Stimulated activated CD4-positive, alpha-beta T cell treated with anti-CD3 and anti-CD28 coated beads, Interleukin-2, amount 100 ng/mL, for 24 hours (primary cell): Measurements from ENCODE around the gene ZNF574.
"Not testable (repeated sequence)": the region's sequence is repeated elsewhere in the genome, so short reads cannot be mapped to it uniquely, and the experiment has no call there.

Source experiments
- DNase-seq, 2 donors: peaks; one replicate each; pipeline ENCODE4 v3.0.0-alpha.2; 2020

ZNF574 gene

GRCh38 chr19:42075616-42076379, at the start of gene ZNF574:
ZNF574 (plus strand) TSS chr19:42076166; CDS start chr19:42078607, 2,441 bp downstream.
- peak; percentile 97 to 98 for DNase-seq

- peak; percentile 40 to 52 for DNase-seq
These were observed 47.4 kb upstream of the ZNF574 start for GRCh38 chr19:42028304-42029216.

- DNase-seq, result no peak
These were observed 45.1 kb upstream of the ZNF574 start for GRCh38 chr19:42030645-42031440.

- DNase-seq, result no peak
These were observed 43.5 kb upstream of the ZNF574 start for GRCh38 chr19:42032431-42032830.

- DNase-seq, result no peak
These were observed 42.6 kb upstream of the ZNF574 start for GRCh38 chr19:42033413-42033812.

- DNase-seq, result peak; percentile 64 to 75
These were observed 41.1 kb upstream of the ZNF574 start for GRCh38 chr19:42034640-42035391.

GRCh38 chr19:42037649-42038048, 38.3 kb upstream of the ZNF574 start:
- DNase-seq, result no peak

GRCh38 chr19:42038666-42039065, 37.3 kb upstream of the ZNF574 start:
- DNase-seq, result no peak

GRCh38 chr19:42040031-42040430, 35.9 kb upstream of the ZNF574 start:
- no peak for DNase-seq

GRCh38 chr19:42040491-42040890, 35.5 kb upstream of the ZNF574 start:
- not testable (repeated sequence) for DNase-seq

GRCh38 chr19:42042455-42043170, 33.4 kb upstream of the ZNF574 start:
- no peak for DNase-seq

GRCh38 chr19:42045575-42045974, 30.4 kb upstream of the ZNF574 start:
- no peak for DNase-seq

- no peak for DNase-seq
These were observed 27.0 kb upstream of the ZNF574 start for GRCh38 chr19:42048992-42049391.

GRCh38 chr19:42051166-42052115, 24.5 kb upstream of the ZNF574 start:
- peak in 1 of 2 donors; percentile 22 for DNase-seq

GRCh38 chr19:42052241-42052863, 23.6 kb upstream of the ZNF574 start:
- no peak for DNase-seq

GRCh38 chr19:42053037-42053935, 22.7 kb upstream of the ZNF574 start:
- DNase-seq, result no peak

GRCh38 chr19:42054205-42054604, 21.8 kb upstream of the ZNF574 start:
- DNase-seq, result no peak

- DNase-seq, result no peak
These were observed 18.1 kb upstream of the ZNF574 start for GRCh38 chr19:42057846-42058245.

GRCh38 chr19:42059196-42059595, 16.8 kb upstream of the ZNF574 start:
- no peak for DNase-seq
